ENCODE data around the gene FMN1. TPM values are rescaled to one million over a fixed set of nuclear protein-coding genes. Genes with fewer than 3 reads are reported as not detected.

Gene FMN1
- total RNA-seq, 1 experiment from 2014 or later: 3.9 TPM

DNA sequence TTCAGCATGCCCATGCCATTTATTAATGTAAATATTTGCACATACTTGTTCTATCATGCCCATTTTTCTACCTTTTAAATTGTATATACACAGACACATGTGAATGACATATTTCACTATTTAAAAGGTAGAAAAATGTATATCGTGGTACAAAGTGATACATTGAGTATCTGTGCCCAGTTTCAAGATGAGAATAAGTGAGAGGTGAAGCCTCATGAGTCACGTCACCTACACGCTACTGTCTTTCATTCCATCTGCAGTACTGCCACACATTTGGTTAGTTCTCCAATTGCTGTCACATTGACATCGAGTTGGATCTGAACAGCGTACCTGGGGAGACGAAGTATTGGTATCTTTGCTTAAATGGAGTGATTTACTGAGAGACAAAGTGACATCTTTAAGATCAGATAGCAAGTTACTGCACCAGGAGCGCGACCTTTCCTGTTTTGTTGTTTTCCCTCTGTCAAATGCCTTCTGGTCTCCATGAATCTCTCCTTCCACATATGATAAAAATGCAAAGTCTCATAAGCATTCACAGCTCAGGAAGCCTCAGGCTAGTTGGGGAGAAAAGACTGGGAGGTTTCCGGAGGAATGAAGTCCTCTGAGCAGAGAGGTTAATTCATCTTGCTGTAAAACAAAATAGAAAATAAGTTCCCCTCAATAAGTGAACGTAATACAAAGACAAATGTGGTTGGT is 464.7 kb downstream of the FMN1 start:
- no peaks in the 10 kb centered on the region for H3K27me3 ChIP-seq (ENCODE audit: control insufficient read depth, insufficient read depth, low read length)
- H3K9me3 ChIP-seq (ENCODE audit: control insufficient read depth, insufficient read depth, low read depth, low read length): no peaks in the 10 kb centered on the region
- no peak overlapping the region for H3K27ac ChIP-seq (ENCODE audit: low read length)
- ChIA-PET POLR2A (no interaction called here), CTCF (no interaction called here)
- ATAC-seq (no peak), DNase-seq (ENCODE audit: low read depth, low spot score) (no peak)
- no TSS peak for BruUV-seq (replicated peaks)
- no peaks in the 10 kb centered on the region for H3K36me3 ChIP-seq (ENCODE audit: control insufficient read depth, insufficient read depth, low read length)
- no peak overlapping the region for H3K4me3 ChIP-seq (ENCODE audit: low read depth in 2 of 2, low read length in 2 of 2)
- no peak for TF ChIP-seq POLR2AphosphoS5 (IDR thresholded peaks at IDR 0.05; ENCODE audit: low read depth, low read length)
- TF ChIP-seq SIN3A (IDR thresholded peaks at IDR 0.05; ENCODE audit: borderline replicate concordance, insufficient read depth, low read depth, low read length): no peak
- TF ChIP-seq, protein P1, sequence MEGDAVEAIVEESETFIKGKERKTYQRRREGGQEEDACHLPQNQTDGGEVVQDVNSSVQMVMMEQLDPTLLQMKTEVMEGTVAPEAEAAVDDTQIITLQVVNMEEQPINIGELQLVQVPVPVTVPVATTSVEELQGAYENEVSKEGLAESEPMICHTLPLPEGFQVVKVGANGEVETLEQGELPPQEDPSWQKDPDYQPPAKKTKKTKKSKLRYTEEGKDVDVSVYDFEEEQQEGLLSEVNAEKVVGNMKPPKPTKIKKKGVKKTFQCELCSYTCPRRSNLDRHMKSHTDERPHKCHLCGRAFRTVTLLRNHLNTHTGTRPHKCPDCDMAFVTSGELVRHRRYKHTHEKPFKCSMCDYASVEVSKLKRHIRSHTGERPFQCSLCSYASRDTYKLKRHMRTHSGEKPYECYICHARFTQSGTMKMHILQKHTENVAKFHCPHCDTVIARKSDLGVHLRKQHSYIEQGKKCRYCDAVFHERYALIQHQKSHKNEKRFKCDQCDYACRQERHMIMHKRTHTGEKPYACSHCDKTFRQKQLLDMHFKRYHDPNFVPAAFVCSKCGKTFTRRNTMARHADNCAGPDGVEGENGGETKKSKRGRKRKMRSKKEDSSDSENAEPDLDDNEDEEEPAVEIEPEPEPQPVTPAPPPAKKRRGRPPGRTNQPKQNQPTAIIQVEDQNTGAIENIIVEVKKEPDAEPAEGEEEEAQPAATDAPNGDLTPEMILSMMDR (IDR thresholded peaks at IDR 0.05): no peak
- no peak for TF ChIP-seq REST (IDR thresholded peaks at IDR 0.05; ENCODE audit: insufficient read depth in 1 of 2, low read depth in 2 of 2, low read length in 1 of 2)
- no peak for TF ChIP-seq TCF7L2 (IDR thresholded peaks at IDR 0.05; ENCODE audit: low read depth, low read length)
- intact Hi-C loops (cut with micrococcal nuclease; ENCODE audit: unreplicated experiment) (no loop called here), in situ Hi-C loops (cut with HindIII; ENCODE audit: low pct_unique_long_range_greater_than_20kb, low sequenced_read_pairs) (no loop called here)
- H3K4me1 ChIP-seq (ENCODE audit: control insufficient read depth, insufficient read depth, low read length): no peaks in the 10 kb centered on the region

GRCh38 chr15:32723171-32723948 is 471.2 kb downstream of the FMN1 start:
- Histone ChIP-seq H3K9me3 (ENCODE audit: control insufficient read depth, insufficient read depth, low read depth, low read length) (no peaks in the 10 kb centered on the region), H3K4me3 (ENCODE audit: low read depth in 2 of 2, low read length in 2 of 2) (no peak overlapping the region), H3K36me3 (ENCODE audit: control insufficient read depth, insufficient read depth, low read length) (no peaks in the 10 kb centered on the region), H3K27ac (ENCODE audit: low read length) (no peak overlapping the region), H3K4me1 (ENCODE audit: control insufficient read depth, insufficient read depth, low read length) (no peaks in the 10 kb centered on the region), H3K27me3 (ENCODE audit: control insufficient read depth, insufficient read depth, low read length) (peaks cover 15% of the 10 kb centered on the region)
- intact Hi-C loops (cut with micrococcal nuclease; ENCODE audit: unreplicated experiment): no loop called here
- DNase-seq (ENCODE audit: low read depth, low spot score) (no peak), ATAC-seq (no peak)
- BruUV-seq (replicated peaks): no TSS peak
- TF ChIP-seq SIN3A (IDR thresholded peaks at IDR 0.05; ENCODE audit: borderline replicate concordance, insufficient read depth, low read depth, low read length): no peak
- TF ChIP-seq, protein P1 (IDR thresholded peaks at IDR 0.05): no peak
- TF ChIP-seq POLR2AphosphoS5 (IDR thresholded peaks at IDR 0.05; ENCODE audit: low read depth, low read length): no peak
- no peak for TF ChIP-seq REST (IDR thresholded peaks at IDR 0.05; ENCODE audit: insufficient read depth in 1 of 2, low read depth in 2 of 2, low read length in 1 of 2)
- TF ChIP-seq TCF7L2 (IDR thresholded peaks at IDR 0.05; ENCODE audit: low read depth, low read length): no peak
- in situ Hi-C loops (cut with HindIII; ENCODE audit: low pct_unique_long_range_greater_than_20kb, low sequenced_read_pairs): no loop called here
- ChIA-PET CTCF (no interaction called here), POLR2A (no interaction called here)
